B cell (primary cell): ENCODE measurements around the gene RBM20. TPM values are rescaled to one million over a fixed set of nuclear protein-coding genes. Genes with fewer than 3 reads are reported as not detected.

Experiments used
- ATAC-seq: fragments of 200-7000 bp; cut with Tn5 transposase; one replicate; pipeline ENCODE4 v1.10.0; 2021; ENCODE audit warnings: low read depth, mild to moderate bottlenecking, moderate number of reproducible peaks, moderate library complexity
- CTCF ChIA-PET: fragments of 350-600 bp; sonication (Branson Sonifier 250); formaldehyde crosslinking; loops from one replicate; lab custom pipeline; 2021; ENCODE audit warnings: antibody characterized with exemption, inconsistent platforms; lab: Charles Lee
- POLR2A ChIA-PET: fragments of 350-600 bp; sonication (Branson Sonifier 250); formaldehyde crosslinking; loops from one replicate; lab custom pipeline; 2021; ENCODE audit warnings: antibody characterized with exemption; lab: Charles Lee
- DNase-seq: peaks from one replicate; pipeline ENCODE4 v3.0.0; 2013
- H2AFZ ChIP-seq: 2 replicates; pipeline ENCODE4 v1.6.1; 2012; ENCODE audit warnings: mild to moderate bottlenecking, low read depth, low read length; ENCODE audit not compliant: insufficient read depth, poor library complexity, severe bottlenecking
- H3K27ac ChIP-seq, 2 donors: 1 replicate in 1 of 2; 2 replicates in 1 of 2; pipeline ENCODE4 v1.5.1; 2012 to 2013; ENCODE audit warnings: low read length in 2 of 2, mild to moderate bottlenecking in 2 of 2, moderate library complexity in 1 of 2
- H3K27me3 ChIP-seq, 4 experiments: fragments of 200-600 bp in 1 of 4; sonication (generic) in 1 of 4; replicated peaks in 1 of 4; 1 replicate in 2 of 4; 2 replicates in 2 of 4; pipeline versions ENCODE4 v1.6.1 to v1.7.0; 2013 to 2016; ENCODE audit warnings: low read length in 3 of 4, mild to moderate bottlenecking in 2 of 4, mixed read lengths in 1 of 4, moderate library complexity in 1 of 4; ENCODE audit not compliant: insufficient read depth in 4 of 4, control insufficient read depth in 3 of 4; ENCODE audit errors: control extremely low read depth in 1 of 4
- H3K36me3 ChIP-seq, 2 experiments: replicated peaks in 1 of 2; 1 replicate in 1 of 2; 2 replicates in 1 of 2; pipeline versions ENCODE4 v1.6.1 to v1.7.1; 2013; ENCODE audit warnings: low read length in 1 of 2; ENCODE audit not compliant: insufficient read depth in 2 of 2, control insufficient read depth in 1 of 2; ENCODE audit errors: control extremely low read depth in 1 of 2, extremely low read depth in 1 of 2
- H3K4me1 ChIP-seq, 2 donors: fragments of 200-600 bp in 1 of 2; sonication (generic) in 1 of 2; 1 replicate in 1 of 2; 2 replicates in 1 of 2; pipeline versions ENCODE4 v1.5.1 to v1.6.1; 2013 to 2017; ENCODE audit warnings: low read length in 2 of 2; ENCODE audit not compliant: control insufficient read depth in 2 of 2, insufficient read depth in 2 of 2
- H3K4me2 ChIP-seq: replicated peaks from 2 replicates; pipeline ENCODE3; 2012; ENCODE audit warnings: mild to moderate bottlenecking, low read depth, low read length; ENCODE audit not compliant: poor library complexity, severe bottlenecking
- H3K4me3 ChIP-seq, 5 experiments: fragments of 200-600 bp in 1 of 5; sonication (generic) in 1 of 5; 1 replicate in 3 of 5; 2 replicates in 2 of 5; pipeline versions ENCODE4 v1.5.1 to v1.7.0; 2011 to 2016; ENCODE audit warnings: low read length in 4 of 5, mild to moderate bottlenecking in 4 of 5, low read depth in 2 of 5, control low read depth in 1 of 5, moderate library complexity in 1 of 5; ENCODE audit not compliant: insufficient read depth in 1 of 5; ENCODE audit errors: control extremely low read depth in 1 of 5, extremely low read depth in 1 of 5
- H3K79me2 ChIP-seq: fragments of 200-600 bp; sonication (generic); one replicate; pipeline ENCODE4 v1.6.0; 2016; ENCODE audit warnings: low read length; ENCODE audit not compliant: control insufficient read depth, insufficient read depth
- H3K9ac ChIP-seq: fragments of 200-600 bp; sonication (generic); 2 replicates; pipeline ENCODE4 v1.6.1; 2017; ENCODE audit warnings: mild to moderate bottlenecking, low read length, moderate library complexity
- H3K9me3 ChIP-seq, 3 donors: one replicate each; pipeline versions ENCODE4 v1.6.1 to v1.7.1; 2013; ENCODE audit warnings: low read length in 2 of 3; ENCODE audit not compliant: control insufficient read depth in 2 of 3, insufficient read depth in 1 of 3; ENCODE audit errors: control extremely low read depth in 1 of 3
- H4K20me1 ChIP-seq: 2 replicates; pipeline ENCODE4 v1.6.0; 2012; ENCODE audit warnings: mild to moderate bottlenecking, low read length; ENCODE audit not compliant: insufficient read depth, control insufficient read depth, poor library complexity, severe bottlenecking
- H3K27ac Mint-ChIP-seq: one replicate; pipeline ENCODE4 v1.8.0; 2021; ENCODE audit warnings: mixed read lengths
- H3K27me3 Mint-ChIP-seq: one replicate; pipeline ENCODE4 v1.8.0; 2021; ENCODE audit warnings: mixed read lengths
- H3K4me1 Mint-ChIP-seq: one replicate; pipeline ENCODE4 v1.8.0; 2021; ENCODE audit warnings: mixed read lengths
- H3K4me3 Mint-ChIP-seq: one replicate; pipeline ENCODE4 v1.8.0; 2021; ENCODE audit warnings: mixed read lengths
- H3K9me3 Mint-ChIP-seq: one replicate; pipeline ENCODE4 v1.8.0; 2022; ENCODE audit warnings: mixed read lengths; ENCODE audit not compliant: insufficient read depth
- EZH2 ChIP-seq: IDR thresholded peaks from 2 replicates; pipeline ENCODE4 v1.6.1; 2012; ENCODE audit warnings: borderline replicate concordance, low read depth, mild to moderate bottlenecking, moderate library complexity, low read length; ENCODE audit not compliant: insufficient read depth, poor library complexity, severe bottlenecking
- WGBS: methylation state at CpG from one replicate; pipeline ENCODE4 v1.1.5; 2013; ENCODE audit warnings: missing lambda C conversion rate; ENCODE audit not compliant: insufficient coverage; 5-methylcytosine and 5-hydroxymethylcytosine counted together
- intact Hi-C: fragments of 100-400 bp; cut with micrococcal nuclease; formaldehyde crosslinking; loops from one replicate; pipeline ENCODE4 v1.10.0; 2022
- polyA minus RNA-seq: library from RNA; depleted of rRNA, polyadenylated mRNA; stranded (reverse); fragments of >200 nt; gene quantifications from 2 replicates; pipeline ENCODE4 v1.2.3, GENCODE V29; 2012
- polyA plus RNA-seq: library from polyadenylated mRNA; depleted of rRNA; stranded (reverse); fragments of >200 nt; gene quantifications from 2 replicates; pipeline ENCODE4 v1.2.3, GENCODE V29; 2012
- total RNA-seq, 2 donors: library from RNA; stranded (reverse); fragments of 120-200 nt in 1 of 2; gene quantifications; 1 replicate in 1 of 2; 2 replicates in 1 of 2; pipeline versions ENCODE4 v1.2.3 to v1.2.4, GENCODE V29; 2013 to 2022
- TF ChIP-seq, protein P1 (sequence below): fragments of 200-600 bp; IDR thresholded peaks from one replicate; pipeline ENCODE4 v1.8.0; 2022; ENCODE audit warnings: antibody characterized with exemption, mild to moderate bottlenecking

The RBM20 gene
- total RNA-seq (not detected in 2 replicates), polyA plus RNA-seq (not detected in 2 replicates), polyA minus RNA-seq (0.21 TPM in 1 of 2 replicates, not detected in the other)
- total RNA-seq (2013) = 0.19 TPM

DNA sequence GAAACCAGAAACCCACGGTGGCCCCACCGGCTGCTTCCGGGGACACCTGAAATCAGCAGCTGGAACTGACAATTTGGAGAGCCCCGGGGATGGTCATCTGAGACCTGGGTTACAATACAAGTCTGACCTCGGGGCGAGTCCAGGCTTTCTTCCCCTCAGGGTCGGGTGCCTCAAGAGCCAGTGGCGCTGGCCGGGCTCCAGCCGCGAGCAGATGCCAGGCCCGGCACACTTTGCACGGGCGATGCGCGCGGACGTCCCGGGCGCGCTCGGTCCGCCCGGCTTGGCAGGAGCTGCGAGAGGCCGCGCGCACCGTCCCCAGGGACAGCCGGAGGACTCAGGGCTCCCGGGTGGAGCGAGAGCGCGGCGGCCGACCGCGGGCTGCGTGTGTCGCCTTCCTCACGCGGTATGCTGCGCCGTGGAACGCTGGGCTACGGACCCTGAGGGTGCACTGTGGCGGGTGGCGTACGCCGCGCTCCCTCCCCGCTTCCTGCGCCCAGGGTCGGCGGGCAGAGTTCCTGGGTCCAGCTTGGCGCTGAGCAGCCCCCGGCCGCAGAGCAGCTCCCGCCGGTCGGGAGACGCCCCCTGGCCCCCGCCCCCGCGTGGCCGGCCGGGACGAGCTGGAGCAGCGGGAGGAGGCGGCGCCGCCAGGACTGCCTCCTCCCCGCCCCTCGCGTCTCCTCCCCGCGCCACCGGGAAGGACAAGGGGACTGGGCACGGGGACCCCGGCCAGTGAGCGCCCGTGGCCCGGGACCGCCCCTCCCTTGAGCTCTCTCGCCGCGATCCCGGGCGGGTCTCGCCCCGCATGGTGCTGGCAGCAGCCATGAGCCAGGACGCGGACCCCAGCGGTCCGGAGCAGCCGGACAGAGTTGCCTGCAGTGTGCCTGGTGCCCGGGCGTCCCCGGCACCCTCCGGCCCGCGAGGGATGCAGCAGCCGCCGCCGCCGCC, at the start of gene RBM20:
RBM20 (plus strand) TSS at position 684 of the 945 bp plus-strand sequence; CDS start at position 803, 119 bp downstream.
- Mint-ChIP-seq H3K27ac (no peak within 1 kb of the TSS), H3K4me1 (peaks cover 30% of the 10 kb centered on the region), H3K9me3 (no peaks in the 10 kb centered on the region), H3K4me3 (peak within 1 kb of the TSS; percentile 84), H3K27me3 (peaks cover 63% of the 10 kb centered on the region)
- DNase-seq (peak; percentile 48), ATAC-seq (peak; percentile 45)
- peaks cover 18 to 30% of the 10 kb centered on the region in 2 donors for H3K4me1 ChIP-seq
- H3K27me3 ChIP-seq = peaks cover 0 to 53% (median 42%) of the 10 kb centered on the region in 4 experiments
- H3K9ac ChIP-seq = peak within 1 kb of the TSS; percentile 59
- H3K4me2 ChIP-seq = peak within 1 kb of the TSS; percentile 92
- H3K27ac ChIP-seq = no peak within 1 kb of the TSS
- ChIA-PET POLR2A (no interaction called here), CTCF (interaction anchor here (0.9 kb wide), 1 partner anchor 27 kb away, joined by 3 read pairs; no protein-coding TSS in a partner anchor)
- no peaks in the 10 kb centered on the region for H4K20me1 ChIP-seq
- WGBS = 1% methylated on average over 106 of the region's 106 CpGs
- H3K4me3 ChIP-seq = peak within 1 kb of the TSS; percentile 30 to 58 (median 47)
- intact Hi-C loops = loop anchor here (1.0 kb wide), 1 partner anchor 28 kb away; no protein-coding TSS in a partner anchor
- TF ChIP-seq, protein P1, sequence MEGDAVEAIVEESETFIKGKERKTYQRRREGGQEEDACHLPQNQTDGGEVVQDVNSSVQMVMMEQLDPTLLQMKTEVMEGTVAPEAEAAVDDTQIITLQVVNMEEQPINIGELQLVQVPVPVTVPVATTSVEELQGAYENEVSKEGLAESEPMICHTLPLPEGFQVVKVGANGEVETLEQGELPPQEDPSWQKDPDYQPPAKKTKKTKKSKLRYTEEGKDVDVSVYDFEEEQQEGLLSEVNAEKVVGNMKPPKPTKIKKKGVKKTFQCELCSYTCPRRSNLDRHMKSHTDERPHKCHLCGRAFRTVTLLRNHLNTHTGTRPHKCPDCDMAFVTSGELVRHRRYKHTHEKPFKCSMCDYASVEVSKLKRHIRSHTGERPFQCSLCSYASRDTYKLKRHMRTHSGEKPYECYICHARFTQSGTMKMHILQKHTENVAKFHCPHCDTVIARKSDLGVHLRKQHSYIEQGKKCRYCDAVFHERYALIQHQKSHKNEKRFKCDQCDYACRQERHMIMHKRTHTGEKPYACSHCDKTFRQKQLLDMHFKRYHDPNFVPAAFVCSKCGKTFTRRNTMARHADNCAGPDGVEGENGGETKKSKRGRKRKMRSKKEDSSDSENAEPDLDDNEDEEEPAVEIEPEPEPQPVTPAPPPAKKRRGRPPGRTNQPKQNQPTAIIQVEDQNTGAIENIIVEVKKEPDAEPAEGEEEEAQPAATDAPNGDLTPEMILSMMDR = no peak
- TF ChIP-seq EZH2 = peak; percentile 20
- H3K9me3 ChIP-seq = peaks cover 0 to 9% (median 0%) of the 10 kb centered on the region in 3 donors
- no peaks in the 10 kb centered on the region for H3K79me2 ChIP-seq
- peak within 1 kb of the TSS; percentile 61 for H2AFZ ChIP-seq
- H3K36me3 ChIP-seq = no peaks in the 10 kb centered on the region
